Activated CD4-positive, alpha-beta T cell treated with anti-CD3 and anti-CD28 coated beads, Interleukin-2, amount 50 U/mL, for 1 hour (primary cell): ENCODE data around the gene MRPL21.

Experiments used
- DNase-seq: peaks from one replicate; pipeline ENCODE4 v3.0.0-alpha.2; 2020

MRPL21 gene

DNA sequence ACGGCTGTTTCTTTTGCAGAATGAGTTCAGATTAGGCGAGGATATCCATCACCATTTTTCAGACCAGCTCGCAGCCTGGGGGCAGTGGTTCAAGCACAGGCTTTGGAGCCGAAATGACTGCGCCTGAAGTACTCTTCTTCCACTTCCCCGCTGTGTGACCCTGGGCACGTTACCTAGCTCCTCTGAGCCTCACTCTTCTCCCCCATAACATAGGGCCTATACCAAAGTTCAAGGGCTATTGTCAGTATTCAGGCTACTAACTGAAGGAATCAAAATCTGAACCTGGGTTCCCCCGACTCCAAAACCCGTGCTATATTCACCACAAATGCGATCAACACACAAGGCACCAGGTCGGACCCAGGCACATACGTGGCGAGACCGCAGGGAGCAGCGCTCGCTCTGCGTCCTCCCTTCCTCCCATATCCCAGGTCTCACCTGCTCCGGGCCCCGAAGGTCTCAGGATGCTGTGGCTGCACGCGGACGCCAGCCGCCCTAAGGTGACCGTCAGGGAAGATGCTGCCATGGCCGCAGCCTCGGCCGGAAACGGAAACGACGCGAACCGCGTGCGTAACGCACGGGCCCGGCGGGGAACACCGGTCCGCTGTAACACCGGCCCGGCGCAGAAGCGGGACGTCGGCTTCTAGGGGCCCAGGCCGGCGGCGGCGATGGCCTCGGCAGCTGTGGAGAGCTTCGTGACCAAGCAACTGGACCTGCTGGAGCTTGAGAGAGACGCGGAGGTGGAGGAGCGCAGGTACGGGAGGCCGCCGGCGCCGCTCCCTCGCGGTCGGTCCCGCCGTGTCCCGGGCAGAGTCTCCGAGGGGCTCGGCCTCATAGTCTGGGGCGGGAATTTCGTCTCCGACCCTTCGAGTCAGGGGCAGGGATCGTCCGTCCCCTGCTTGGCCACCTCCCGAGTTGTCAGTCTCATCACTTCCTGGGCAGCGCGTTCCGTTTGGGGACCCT is at the start of gene MRPL21, which contains the start of gene IGHMBP2:
Gene MRPL21 (minus strand): TSS at position 545 of the 960 bp plus-strand sequence. CDS start 22 bp downstream, at position 523.
Gene IGHMBP2 (plus strand): TSS at position 604 of the 960 bp plus-strand sequence. CDS start 62 bp downstream, at position 666.
- DNase-seq, result peak; percentile 84

DNA sequence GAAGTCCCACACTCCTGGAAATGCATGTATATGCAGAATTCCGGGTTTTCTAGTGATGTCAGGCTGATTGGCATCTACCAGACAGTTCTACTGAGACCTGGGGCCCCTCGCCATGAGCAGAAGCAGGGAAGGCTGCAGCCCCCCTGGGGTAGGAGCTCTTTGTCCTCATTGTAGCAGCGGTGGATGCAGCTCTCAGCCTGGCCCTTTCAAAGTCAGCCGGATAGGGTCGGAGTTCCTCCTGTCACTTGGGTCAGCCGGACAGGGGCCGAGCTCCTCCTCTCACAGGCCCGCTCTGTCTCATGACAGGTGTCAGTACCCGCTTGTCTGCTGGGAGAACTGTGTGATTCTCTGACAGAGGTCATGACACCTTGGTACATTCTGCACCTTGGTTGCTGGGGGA is 47.1 kb upstream of the MRPL21 start:
- no peak for DNase-seq

DNA sequence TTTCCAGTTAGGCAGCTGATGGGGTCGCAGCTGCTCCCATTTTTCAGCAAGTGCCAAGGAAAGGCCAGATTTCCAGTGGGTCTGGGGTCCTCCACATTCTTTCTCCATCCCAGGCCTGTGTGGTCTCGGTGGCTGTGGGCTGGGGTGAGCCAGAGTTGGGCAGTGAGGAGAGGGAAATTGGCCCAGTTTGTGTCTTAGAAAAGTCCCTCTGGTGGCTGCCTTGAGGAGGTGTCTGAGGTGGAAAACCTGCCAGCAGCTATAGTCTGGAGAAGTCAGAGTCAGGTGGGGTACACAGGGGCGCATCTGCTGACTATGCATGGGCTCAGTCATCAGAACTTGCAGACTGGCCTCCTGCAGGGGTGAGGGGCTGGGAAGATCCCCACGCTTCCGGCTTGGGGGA is 46.6 kb upstream of the MRPL21 start:
- no peak for DNase-seq

DNA sequence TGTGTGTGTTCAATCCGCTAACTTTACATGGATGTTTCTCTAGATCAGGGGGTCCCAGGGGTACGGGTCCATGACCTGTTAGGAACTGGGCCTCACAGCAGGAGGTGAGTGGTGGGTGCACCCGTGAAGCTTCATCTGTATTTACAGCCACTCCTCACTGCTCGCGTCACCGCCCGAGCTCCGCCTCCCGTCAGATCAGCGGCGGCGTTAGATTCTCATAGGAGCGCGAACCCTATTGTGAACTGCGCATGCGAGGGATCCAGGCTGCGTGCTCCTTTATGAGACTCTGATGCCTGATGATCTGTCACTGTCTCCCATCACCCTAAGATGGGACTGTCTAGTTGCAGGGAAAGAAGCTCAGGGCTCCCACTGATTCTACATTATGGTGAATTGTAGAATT is 45.3 kb upstream of the MRPL21 start:
- no peak for DNase-seq

DNA sequence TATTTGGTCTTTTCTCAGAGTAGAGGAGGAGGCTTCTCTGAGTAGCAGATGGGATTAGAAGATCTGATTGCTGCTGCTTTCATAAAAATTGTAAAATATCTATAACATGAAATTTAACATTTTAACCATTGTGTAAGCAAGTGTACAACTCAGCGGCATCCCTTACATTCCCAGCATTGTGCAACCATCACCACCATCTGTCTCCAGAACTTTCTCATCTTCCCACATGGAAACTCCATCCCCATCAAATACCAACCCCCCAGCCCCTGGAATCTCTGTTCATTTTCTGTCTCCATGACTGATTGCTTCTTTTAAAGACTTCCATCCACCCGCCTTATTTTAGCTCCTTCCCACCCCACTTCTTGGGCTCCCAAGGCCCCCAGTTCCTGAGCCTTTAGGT is 44.9 kb upstream of the MRPL21 start:
- DNase-seq, result no peak

DNA sequence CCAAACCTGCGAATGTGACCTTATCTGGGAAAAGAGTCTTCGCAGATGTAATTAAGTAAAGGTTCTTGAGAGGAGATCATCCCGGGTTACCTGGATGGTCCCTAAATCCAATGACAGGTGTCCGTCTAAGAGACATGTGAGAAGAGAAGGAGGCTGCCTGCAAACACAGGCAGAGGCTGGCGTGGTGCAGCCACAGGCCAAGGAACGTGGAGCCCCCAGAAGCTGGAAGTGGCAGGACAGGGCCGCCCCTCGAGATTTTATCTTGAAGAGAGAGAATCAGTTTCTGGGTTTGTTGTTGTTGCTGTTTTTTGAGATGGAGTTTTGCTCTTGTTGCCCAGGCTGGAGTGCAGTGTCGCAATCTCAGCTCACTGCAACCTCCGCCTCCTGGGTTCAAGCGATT is 43.5 kb upstream of the MRPL21 start:
- no peak for DNase-seq

DNA sequence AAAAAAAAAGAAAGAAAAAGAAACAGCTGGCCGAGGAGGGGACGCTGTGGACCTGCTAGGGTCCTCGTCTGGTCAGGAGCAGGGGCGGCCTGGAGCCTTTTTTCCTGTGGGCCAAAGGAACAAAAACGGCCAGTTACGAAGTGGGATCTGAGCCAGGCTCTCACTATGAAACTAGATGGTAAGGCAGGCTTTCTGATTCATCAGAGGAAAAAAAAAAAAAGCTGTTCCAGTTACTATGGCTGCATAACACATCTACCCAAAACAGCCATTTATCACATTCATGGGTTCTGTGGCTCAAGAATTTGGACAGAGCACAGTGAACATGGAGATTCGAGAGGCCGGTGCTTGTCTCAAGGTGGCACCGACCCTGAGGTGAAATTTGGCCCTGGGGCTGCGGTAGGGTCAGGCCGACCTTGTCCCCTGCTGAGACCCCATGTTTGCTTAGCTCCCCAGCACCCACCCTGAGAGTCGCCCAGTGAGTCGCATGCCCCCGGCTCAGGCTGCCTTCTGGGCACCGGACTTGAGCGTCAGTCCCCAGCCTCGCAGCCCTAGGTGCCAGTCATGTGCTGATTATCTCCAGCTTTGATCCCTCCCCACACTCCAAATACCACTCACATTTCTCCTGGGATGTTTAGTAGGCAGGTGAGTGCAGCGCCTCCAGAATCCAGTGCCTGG is 42.9 kb upstream of the MRPL21 start:
- DNase-seq, result no peak

DNA sequence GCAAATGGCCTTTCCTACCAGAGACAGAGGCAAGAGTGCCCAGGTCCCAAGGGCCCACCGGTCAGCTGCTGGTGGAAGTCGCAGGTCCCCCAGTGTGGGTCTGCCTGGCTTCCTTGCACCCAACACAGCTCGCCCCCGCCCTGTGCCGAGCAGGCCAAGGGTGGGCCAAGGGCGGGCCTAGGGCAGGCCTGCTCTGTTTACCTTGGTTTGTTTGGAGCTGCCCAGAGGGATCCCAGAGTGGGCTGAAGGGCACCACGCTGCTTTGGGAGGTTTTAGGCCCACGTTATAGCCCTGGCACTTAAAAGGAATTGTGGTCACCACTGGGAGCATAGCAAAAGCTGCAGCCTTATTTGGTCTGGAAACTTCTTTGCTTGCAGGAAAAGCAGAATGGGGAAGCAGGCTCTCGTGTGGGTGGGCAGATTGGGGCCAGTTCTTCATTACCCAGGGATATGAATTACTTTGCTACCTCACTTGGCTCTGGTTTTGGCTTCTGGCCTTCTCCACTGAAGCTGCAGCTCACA is 39.2 kb upstream of the MRPL21 start:
- DNase-seq, result no peak

DNA sequence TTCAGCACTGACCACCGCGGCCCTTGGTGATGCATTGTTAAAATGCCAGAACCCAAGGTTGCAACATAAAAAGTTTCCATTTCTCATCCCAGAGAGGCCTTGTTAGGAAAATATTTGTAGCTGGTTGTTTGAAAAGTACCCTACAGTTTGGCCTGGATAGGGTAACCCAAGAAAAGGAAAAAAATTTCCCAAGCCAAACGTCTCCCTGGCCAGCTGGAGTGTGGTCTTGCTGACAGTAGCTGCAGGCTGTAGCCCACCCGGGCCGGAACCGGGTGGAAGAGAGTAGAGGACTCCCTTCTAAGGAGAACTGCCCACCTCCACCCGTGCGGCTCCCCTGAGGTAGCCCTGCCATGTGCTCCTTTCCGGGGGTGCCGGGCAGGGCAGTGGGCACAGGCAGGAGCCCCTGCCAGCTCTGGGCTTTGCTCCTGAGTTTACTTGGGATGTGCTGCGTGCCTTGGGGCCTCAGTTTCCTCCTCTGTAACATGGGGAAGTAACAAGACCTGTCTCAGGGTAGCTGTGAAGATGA is 38.5 kb upstream of the MRPL21 start:
- DNase-seq, result no peak

DNA sequence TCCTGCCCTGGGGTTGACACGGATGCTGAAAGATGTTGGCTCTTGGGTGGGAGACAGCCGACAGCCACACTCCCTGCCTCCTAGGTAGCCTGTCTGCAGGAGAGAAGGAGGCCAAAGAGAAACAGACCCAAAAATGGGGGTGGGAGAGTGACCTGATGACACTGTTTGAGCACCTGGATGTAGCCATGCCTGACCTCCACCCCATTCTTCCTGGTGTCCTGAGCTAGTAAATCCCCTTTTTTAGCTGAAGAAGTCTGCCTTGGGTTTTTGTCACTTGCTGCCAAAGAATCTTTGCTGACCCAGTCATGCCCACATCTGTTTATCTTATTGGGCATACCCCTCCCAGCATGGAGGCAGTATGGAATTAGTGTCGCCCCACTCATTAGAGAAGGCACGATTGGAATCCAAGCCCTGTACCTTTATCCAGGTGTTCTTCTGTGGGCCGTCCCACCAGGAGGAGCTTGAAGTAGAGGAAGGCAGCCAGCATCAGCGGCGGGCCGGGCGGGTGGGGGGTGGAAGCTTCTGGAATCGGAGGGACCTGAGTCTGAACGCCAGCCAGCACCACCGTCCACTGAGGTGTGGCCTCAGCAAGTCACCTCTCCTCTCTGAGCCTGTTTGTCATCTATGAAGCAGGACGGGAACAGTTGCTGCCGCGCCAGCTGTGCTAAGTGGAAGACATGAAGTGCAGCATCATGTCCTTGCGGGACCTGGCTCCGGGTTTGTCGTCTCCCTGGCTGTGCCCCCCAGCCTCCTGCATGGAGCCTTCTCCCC is 37.9 kb upstream of the MRPL21 start:
- no peak for DNase-seq

DNA sequence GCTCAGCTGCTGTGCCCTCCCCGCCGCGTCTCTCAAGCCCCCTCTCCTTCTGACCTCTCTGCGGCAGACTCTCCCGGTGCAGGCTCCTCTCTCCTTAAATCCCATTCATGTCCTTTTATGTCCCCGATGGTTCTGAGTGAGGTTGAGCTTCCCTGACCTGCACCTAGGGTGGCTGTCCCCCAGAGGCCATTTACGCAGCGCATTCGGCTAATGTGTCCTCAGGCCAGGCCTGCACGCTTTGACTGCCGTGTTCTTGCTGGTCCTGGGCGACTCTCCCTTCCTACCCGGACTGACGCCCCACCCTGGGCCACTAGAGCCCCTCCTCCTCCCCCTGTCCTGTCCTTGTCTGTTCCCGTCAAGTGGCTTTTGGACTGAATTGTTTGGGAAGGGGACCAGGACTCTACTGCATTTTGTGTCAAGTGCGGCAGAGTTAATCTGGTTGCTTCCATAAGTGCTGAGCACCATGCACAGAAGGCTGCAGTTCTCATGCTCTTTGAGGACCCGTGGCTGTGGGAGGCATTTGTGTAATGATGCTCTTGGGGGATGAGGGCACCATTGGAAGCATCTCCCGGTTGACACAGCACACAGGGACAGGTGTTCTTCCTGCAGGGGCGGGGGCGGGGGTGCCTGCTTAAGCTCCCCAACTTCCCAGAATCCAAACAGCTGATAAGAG is 37.2 kb upstream of the MRPL21 start:
- no peak for DNase-seq

DNA sequence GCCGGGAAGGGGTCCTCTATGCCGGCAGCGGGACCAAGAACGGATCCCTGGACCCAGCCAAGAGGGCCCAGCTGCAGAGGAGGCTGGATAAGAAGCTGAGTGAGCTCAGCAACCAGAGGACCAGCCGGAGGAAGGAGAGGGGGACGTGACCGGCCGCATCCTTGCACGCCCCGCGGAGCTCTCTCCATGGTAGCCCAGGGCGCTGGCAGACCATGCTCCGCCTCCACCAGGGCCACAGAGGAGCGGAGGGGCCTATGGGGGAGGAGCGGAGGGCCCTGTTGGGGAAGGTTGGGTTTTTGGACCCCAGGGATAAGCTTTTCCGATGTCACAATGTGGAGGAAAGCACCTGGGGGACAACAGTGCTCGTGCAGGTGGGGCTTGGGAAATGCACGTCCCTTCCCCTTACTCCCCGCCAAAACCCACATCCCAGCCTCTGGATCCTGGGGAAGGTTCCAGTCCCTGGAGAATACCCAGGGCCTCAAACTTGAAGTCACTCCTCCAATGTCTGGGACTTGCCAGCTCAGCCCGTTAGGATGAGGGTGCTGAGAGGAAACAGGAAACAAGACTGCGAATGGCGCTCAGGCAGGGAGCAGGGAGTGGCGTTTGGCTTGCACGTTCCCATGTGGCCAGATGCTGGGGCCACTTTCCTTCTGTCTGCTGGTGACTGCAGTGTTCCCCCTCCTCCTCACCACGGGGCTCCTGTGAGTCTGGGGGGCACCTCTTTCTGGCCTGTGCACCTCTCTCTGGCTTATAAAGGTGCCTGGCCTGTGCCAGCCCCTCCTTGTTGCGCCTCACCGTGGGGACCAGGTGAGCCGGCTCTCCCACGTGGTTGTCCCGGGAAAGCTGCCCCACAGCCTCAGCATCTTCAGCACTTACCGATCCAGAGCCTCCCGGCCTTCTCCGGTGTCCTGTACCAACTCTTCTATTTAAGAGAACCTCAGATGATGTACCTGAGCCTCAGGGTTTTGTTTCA is 36.2 kb upstream of the MRPL21 start:
- DNase-seq, result no peak

DNA sequence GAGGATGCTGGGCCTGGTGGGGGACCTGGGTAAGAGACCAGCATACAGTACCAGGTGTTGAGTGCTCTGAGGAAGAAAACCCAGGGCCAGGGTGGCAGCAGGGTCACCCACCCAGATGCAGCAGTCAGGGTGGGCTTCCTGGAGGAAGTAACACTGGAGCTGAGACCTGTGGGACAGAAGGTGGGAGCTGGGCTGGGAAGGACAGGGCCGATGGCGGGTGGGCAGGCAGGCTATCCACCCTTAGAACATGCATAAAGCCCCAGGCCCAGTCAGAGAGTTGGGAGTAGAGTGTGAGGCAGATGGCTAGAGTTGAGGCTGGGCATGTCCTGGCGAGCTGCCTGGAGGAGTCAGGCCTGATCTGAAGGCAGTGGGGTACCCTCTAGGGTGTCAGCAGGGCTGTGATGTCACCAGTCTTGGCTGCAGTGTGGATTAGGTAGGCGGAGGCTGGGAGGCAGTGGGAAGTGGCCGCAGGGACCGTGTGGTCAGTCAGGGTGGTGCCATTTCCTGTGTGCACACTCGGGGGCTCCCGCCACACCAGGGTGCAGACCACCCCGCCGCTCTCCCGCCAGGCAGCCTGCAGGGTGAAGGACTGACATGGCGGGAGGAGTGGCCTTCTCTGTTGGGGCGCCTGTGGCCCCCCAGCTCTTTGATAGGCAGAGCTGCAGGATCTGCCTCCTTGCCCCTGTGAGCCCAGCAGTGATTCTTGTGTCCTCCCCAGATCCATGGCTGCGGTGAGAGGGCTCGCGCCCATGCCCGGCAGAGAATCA is 35.4 kb upstream of the MRPL21 start:
- no peak for DNase-seq

DNA sequence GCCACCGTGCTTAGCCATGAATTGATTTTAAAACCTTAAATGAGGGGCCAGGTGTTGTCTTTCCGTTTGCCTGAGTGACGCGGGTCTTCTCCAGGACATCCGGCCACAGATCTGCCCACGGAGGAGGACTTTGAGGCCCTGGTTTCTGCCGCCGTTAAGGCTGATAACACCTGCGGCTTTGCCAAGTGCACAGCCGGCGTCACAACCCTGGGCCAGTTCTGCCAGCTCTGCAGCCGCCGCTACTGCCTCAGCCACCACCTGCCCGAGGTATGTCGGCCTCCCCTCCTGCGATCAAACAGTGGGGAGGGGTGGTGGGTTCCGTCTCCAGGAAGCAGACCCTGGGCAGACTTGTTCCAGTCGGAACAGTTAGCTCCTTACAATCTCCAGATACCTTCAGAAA is 34.5 kb upstream of the MRPL21 start:
- DNase-seq, result no peak

DNA sequence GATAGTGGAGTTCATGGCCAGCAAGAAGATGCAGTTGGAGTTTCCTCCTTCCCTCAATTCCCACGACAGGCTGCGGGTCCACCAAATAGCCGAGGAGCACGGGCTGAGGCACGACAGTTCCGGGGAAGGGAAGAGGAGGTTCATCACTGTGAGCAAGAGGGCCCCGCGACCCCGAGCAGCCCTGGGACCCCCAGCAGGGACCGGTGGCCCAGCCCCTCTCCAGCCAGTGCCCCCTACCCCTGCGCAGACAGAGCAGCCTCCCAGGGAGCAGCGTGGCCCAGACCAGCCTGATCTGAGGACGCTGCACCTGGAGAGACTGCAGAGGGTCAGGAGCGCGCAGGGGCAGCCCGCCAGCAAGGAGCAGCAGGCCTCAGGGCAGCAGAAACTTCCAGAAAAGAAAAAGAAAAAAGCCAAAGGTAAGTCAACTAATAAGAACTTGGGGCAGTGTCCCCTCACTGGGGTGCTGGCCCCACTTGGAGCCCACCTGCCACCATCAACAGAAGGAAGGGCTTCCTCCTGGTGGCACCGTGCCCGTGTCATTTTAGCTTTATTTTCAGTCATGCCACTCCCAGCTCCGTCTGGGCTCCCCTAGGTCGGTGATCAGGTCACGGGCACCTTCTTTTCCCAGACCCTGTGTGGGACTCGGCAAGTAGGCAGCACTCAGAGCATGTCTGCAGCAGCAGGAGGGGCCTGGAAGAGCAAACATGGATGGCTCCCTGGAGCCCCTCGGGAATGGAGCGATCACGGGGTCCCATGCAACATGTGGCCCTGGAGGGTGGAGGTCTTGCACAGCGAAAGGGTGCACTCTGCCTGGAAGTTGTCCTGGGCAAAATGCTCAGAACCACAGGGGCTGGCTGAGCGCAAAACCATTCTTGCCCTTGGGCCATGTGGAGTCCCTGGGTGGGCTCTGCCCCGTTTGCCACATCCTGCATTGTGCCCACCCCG is 33.3 kb upstream of the MRPL21 start:
- no peak for DNase-seq

DNA sequence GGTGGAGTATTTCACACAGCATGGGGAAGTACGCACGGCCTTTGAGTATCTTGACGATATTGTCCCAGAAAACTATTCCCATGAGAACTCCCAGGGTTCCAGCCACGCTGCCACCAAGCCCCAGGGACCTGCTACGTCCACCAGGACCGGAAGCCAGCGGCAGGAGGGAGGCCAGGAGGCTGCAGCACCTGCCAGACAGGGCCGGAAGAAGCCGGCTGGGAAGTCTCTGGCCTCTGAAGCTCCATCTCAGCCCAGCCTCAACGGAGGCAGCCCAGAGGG is 32.7 kb upstream of the MRPL21 start:
- no peak for DNase-seq

DNA sequence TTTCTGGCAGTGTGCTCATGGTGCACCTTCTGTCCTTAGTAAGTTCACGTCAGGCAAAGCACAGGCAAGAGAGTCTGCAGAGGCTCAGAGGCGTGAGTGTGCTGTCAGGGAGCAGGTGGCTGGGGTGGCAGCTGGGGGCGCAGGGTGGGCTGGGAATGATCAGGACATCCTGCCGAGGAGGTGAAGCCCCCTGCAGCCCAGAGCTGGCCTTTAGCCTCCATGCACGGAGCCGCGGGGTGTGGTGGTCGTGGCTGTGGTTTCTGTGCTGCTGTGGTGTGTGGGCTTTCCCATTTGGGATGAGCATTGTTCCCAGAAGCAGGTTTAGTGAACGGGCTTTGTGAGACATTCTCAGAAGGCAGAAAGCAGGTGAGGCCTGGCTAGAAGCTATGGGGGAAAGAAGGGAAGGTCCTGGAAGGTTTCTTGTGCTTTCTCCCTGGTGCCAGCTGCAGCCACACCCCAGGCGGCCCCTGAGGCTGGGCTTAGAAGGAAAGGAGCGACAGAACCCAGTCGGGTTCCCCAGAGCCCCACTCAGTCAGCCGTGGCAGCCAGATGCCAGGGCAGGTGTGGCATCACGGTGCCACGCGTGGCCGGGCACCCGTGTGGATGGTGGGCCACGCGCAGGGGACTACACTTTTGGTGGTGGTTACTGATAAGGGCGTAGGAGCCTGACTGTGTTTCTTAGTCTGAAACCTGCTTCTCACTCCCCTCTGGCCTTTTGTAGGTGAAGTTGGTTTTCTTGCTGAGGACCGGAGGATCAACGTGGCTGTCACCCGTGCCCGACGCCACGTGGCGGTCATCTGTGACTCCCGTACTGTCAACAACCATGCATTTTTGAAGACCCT is 32.1 kb upstream of the MRPL21 start:
- no peak for DNase-seq

DNA sequence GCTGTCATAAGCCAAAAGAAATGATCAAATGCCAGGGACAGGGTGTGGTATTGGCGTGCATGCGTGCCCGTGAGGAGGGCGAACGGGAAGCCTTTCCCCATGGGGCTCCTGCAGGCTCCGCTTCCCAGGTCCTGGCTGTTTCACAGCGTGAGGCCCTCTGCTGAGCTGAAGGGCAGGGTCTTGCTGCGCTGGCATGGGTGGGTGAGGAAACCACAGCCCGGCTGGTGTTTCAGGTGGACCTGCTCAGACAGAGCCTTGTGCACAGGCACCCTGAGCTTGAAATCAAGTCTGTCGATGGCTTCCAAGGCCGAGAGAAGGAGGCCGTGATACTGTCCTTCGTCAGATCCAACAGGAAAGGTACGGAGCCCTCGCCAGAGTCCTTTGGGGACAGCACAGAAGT is 31.4 kb upstream of the MRPL21 start:
- DNase-seq, result no peak
